ENCODE data around the gene FLT3LG.
"Not testable (repeated sequence)": the region's sequence is repeated elsewhere in the genome, so short reads cannot be mapped to it uniquely, and the experiment has no call there.

FLT3LG gene

DNA sequence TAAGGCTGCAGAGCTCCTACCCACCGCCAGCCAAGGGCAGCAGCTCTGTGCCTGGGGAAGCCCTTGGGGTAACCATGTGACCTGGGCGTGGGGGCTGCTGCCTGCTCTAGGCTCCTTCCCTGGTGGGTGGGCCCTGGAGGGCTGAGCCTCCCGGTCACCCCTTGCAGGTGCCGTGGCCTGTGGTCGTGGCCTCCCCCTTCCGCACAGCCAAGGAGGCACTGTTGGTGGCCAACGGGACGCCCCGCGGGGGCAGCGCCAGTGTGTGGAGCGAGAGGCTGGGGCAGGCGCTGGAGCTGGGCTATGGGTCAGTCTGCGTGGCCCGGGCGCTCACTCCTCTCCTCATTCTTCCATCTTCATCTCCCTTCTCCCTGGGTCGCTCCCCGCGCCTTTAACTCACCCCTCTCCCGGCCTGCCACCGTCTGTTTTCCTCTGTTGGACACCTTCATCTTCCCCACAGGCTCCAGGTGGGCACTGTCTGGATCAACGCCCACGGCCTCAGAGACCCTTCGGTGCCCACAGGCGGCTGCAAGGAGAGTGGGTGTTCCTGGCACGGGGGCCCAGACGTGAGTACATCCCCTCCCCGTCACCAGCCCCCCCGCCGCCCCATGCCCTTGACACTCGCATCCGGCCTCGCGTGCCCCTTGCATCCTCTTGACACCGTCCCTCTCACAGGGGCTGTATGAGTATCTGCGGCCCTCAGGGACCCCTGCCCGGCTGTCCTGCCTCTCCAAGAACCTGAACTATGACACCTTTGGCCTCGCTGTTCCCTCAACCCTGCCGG is 9.9 kb upstream of the FLT3LG start:
- no peak for DNase-seq

DNA sequence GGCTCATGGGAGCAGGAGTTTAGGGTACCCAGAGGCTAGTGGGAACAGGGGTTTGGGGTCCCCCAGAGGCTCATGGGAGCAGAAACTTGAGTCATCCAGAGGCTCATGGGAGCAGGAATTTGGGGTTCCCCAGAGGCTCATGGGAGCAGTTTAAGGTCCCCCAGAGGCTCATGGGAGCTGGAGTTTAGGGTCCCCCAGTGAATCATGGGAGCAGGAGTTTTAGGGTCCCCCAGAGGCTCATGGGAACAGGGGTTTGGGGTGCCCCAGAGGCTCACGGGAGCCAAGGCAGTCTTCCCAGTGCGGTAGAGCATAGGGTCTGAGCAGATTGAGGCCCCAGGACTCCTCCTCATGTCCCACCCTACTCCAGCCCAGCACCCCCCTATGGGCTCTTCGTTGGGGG is 8.6 kb upstream of the FLT3LG start:
- no peak for DNase-seq

DNA sequence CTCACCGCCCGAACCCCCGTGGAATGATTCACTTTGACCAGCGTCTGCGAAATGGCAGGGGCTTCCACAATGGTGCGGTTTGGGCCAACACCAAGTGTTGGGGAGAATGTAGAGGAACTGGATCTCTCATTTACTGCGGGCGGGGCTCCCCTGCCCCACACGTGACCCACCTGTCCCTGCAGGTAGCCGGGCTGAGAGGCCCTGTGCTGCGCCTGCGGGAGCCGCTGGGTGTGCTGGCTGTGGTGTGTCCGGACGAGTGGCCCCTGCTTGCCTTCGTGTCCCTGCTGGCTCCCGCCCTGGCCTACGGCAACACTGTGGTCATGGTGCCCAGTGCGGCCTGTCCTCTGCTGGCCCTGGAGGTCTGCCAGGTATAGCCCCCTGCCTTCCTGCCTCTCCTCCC is 5.8 kb upstream of the FLT3LG start:
- no peak for DNase-seq

DNA sequence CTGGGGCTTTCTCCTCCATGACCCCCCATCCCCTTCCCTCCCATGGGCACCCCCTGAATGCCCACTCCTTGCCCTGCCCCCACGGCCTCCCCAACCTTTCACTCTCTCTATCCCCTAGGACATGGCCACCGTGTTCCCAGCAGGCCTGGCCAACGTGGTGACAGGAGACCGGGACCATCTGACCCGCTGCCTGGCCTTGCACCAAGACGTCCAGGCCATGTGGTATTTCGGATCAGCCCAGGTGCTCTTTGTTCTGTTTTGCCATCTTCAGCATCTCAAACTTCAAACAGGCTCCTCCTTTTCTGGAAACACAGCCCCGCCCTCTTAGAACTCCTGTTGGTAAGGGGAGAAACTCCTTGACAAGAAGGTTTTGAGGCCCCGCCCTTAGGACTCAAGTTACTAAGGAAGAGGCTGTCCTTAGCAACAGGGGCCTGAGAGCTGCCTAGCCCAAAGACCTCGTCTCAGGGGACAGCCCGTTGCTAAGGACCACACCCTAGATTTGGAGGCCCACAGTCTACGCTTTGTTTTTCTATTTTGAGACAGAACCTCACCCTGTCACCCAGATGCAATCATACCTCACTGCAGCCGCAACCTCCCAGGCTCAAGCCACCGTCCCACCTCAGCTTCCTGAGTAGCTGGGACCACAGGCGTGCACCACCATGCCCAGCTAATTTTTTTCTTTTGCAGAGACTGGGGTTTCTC is 5.1 kb upstream of the FLT3LG start:
- DNase-seq: peak; percentile 83

DNA sequence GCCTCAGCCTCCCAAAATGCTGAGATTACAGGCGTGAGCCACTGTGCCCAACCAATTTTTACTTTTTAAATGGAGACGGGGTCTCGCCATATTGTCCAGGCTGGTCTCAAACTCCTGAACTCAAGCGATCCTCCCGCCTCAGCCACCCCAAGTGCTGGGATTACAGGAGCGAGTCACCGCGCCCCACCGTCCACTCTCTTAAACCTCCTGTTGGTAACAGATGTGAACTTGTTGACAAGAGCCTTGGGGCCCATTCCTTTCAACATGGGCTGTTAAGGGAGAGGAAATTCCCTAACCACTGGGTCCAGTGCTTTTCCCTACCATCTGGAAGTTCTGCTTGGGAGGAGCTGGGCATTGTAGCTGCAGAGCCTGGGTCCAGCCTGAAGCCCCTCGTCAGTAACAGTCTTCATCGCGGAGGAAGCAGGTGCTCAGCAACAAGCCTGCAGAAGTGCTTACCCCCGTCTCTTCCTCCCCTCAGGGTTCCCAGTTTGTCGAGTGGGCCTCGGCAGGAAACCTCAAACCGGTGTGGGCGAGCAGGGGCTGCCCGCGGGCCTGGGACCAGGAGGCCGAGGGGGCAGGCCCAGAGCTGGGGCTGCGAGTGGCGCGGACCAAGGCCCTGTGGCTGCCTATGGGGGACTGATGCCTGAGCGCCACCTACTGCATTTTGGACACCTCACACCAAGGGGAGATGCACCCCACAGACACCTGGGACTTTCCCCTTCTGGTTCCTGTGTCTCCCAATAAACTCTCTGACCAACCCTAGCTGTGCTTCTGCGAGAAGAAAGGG is 4.0 kb upstream of the FLT3LG start:
- peak; percentile 74 for DNase-seq

DNA sequence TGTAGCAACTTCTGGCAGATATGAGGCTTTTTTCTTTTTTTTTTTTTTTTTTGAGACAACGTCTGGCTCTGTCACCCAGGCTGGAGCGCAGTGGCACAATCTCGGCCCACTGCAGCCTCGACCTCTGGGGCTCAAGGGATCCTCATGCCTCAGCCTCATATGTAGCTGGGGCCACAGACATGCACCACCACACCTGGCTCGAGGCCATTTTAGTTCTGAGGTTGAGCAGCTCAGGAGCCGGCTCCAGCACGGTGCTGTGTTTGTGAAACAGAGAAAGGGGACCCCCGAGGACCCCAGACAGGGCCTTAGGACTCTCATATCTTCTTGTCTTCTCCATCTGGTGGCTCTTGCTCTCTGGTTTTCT is 3.4 kb upstream of the FLT3LG start:
- DNase-seq: no peak

DNA sequence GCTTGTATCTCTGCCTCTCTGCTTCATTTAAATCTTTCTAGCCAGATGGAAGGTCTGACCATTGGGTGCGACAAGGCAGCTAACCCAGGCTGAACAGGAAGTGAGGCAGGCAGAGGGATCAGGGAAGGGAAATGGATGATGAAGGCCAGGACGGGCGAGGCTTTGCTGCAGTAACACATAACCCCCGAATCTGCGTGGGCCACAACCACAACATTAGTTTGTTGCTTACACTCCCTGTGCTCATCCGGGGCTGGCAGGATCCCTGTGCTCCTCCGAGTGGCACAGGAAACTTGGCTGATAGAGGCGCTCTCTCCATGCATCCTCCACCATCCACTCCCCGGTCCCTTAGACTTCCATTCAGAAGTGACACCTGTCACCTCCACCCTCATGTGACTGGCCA is 1.1 kb upstream of the FLT3LG start:
- DNase-seq: no peak

DNA sequence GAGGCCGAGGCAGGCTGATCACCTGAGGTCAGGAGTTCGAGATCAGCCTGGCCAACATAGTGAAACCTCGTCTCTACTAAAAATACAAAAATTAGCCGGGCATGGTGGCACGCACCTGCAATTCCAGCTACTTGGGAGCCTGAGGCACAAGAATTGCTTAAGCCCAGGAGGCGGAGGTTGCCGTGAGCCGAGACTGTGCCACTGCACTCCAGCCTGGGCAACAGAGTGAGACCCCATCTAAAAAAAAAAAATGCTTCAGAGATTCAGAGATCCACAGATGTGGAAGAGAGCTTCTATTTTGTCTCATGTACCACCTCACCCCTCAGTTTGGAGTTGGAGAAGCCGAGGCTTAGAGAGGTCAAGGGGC is 531 bp upstream of the FLT3LG start:
- DNase-seq: not testable (repeated sequence)

DNA sequence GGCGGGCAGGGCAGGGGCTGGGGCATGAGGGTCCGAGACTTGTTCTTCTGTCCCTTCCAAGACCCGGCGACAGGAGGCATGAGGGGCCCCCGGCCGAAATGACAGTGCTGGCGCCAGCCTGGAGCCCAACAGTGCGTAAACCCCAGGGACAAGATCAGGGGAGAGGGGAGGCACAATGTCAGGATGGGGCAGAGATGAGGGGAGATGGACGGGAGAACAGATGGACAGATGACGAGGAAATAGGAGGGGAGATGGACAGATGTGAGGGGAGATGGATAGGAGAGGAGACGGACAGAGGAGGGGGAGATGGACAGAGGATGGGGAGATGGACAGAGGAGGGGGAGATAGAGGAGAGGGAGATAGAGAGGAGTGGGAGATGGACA is 518 bp downstream of the FLT3LG start:
- DNase-seq: no peak

DNA sequence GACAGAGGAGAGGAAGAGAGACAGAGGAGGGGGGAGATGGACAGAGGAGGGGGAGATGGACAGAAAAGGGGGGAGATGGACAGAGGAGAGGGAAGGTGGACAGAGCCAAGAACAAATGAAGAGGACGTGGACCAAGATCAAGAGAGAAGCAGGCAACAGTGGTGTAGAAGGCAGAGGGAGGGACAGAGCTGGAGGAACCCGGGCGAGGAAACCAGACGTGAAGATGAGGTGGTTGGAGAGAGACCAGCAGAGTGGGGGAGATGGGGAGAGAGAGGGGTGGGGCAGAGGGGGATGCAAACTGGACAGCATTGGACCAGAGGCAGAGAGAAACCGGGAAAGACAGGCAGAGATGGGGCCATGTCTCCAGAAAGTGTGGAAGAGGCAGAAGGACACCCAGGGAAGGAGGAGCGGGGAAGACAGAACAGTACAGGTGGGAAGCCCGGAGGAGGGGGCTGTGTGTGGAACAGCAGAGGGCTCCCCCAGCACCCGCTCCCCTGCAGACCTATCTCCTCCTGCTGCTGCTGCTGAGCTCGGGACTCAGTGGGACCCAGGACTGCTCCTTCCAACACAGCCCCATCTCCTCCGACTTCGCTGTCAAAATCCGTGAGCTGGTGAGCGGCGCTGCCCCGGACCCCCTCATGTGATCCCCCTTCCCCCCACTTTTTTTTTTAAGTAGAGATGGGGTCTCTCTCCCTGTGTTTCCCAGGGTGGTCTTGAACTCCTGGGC is 1.3 kb downstream of the FLT3LG start:
- DNase-seq: no peak

DNA sequence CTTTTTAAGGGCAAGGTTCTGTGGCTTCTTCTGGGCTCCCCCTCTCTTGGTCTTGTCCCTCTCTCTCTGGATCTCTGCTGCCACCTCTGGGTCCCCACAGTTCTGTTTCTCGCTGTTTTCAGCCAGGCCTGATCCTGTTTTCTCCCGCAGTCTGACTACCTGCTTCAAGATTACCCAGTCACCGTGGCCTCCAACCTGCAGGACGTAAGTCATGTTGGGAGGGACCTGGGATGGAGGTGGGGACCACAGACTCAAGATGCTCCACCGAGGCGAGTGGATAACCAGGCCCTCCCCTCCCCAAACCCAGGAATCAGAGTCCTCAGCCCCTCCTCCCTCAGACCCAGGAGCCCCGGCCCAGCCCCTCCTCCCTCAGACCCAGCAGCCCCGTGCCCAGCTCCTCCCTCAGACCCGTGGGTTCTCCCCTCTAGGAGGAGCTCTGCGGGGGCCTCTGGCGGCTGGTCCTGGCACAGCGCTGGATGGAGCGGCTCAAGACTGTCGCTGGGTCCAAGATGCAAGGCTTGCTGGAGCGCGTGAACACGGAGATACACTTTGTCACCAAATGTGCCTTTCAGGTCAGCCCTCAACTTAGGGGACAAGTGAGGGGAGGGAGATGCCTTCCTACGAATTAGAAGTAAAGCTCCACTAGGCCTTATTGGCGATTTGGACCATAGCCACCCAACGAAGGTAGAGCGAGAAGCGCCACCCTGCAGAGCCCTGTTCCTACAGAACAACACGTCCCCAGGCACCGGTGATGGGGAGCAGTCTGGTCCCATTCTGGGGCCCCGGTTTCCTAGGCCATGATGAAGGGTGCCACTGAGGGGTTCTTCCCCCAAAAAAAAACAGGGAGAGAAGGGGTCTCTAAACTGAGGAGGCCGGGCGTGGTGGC is 2.2 kb downstream of the FLT3LG start:
- DNase-seq: peak; percentile 60

DNA sequence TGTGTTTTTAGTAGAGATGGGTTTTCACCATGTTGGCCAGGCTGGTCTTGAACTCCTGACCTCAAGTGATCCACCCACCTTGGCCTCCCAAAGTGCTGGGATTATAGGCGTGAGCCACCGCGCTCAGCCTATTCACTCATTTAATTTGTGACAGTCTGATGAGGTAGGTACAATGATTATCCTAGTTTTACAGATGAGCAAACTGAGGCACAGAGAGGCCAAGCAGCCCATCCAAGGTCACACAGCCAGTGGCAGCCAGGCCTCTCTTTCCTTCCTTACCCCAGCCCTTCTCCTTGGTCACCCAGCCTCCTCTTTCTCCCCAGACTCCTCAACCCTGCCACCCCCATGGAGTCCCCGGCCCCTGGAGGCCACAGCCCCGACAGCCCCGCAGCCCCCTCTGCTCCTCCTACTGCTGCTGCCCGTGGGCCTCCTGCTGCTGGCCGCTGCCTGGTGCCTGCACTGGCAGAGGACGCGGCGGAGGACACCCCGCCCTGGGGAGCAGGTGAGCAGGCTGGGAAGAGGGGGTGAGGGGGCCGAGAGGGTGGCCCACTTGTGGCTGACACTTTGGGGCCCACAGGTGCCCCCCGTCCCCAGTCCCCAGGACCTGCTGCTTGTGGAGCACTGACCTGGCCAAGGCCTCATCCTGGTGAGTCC is 6.1 kb downstream of the FLT3LG start:
- no peak for DNase-seq

DNA sequence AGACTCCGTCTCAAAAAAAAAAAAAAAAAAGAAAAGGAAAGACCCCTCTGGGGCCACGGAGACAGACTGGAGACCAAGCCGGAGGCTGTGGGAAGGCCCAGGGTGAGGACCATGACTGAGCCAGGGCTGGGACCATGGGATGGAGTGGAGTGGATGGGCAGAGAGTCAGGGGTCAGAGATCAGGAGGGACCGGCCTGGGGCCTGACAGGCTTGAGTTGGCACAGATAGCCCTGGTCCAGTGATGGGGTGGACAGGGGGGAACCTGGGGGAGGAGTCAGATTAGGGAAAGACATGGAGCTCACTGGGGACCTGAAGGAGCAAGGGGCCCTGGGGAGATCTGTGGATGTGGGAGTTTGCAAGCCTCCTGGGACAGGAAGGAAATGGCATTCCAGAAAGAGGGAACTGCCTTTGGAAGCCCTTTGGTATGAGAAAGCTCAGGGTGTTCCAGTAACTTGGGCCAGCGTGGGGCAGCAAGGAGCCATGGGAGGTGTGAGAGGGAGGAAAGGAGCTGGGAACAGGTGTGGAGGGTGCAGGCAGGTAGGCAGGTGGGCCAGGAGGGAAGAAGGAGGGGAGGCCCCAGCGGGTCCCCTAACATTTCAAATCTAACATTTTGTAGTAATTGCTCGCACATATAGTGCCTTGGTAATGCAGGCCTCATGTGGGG is 7.1 kb downstream of the FLT3LG start:
- DNase-seq: no peak

DNA sequence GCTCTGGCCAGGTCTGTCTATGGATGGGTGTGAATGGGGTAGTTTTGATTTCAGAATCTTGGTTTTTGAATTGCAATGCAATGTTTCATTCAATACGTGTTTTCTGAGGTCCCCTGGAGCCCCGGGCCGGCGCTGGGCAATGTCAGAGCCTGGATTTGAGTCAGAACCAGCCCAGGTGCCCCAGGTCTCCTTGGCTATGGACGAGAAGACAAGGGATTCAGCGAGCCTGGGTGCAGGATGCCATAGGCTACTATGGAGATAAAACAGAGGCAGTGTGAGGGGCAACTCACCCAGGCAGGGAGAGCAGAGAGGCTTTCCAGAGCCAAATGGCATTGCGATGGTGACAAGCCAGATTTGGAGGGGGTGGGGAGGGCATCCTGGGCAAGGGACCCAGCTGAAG is 12.2 kb downstream of the FLT3LG start:
- DNase-seq: no peak

DNA sequence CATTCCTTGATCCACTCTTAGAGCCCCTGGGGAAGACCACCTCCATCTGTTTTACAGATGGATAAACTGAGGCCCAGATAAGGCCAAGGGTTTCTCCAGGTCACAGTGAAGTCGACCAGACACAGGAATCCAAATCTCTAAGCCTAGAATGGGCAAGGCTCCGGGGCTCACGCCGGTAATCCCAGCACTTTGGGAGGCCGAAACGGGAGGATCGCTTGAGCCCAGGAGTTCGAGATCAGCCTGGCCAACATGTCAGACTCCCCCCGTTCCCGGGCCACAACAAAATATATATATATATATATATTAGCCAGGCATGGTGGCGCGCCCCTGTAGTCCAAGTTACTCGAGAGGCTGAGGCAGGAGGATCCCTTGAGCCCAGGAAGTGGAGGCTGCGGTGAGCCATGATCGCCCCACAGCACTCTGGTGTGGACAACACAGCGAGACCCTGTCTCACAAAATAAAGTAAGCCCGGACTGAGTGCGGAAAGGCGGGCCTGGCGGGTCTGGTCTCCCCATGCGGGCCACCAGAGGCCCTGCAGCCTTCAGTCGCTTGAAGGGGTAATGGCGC is 12.8 kb downstream of the FLT3LG start:
- no peak for DNase-seq

DNA sequence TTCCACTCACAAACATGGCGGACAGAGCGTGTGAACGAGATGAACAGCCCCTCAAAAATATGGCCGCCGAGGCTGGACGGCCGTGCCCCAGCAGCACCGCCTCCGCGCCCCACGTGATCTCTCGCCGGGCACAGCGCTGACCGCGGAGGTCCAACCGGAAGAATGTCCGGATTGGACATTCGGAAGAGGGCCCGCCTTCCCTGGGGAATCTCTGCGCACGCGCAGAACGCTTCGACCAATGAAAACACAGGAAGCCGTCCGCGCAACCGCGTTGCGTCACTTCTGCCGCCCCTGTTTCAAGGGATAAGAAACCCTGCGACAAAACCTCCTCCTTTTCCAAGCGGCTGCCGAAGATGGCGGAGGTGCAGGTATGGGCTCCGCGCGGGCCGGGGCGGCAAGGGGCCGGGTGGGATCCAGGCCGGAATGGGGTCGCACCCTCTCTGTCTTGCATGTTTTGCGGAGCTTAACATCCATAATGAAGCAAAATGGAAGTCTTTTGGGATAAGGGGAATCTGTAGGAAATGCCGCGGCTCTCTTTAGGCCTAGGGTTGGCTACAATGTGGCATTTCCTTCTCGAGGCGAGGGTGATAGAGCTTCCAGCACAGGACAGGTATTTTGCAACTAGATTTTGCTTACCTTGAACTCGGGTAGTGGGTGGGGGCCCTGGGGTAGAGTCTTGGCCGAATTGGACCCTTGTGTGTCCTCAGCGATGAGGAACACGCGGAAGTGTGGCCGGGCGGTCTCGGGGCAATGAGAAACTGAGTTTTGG is 13.4 kb downstream of the FLT3LG start, which contains the start of gene RPL13A:
TSS of gene RPL13A (plus strand) at position 332 of the 769 bp plus-strand sequence. CDS start at position 354, 22 bp downstream.
- DNase-seq: peak; percentile 99

DNA sequence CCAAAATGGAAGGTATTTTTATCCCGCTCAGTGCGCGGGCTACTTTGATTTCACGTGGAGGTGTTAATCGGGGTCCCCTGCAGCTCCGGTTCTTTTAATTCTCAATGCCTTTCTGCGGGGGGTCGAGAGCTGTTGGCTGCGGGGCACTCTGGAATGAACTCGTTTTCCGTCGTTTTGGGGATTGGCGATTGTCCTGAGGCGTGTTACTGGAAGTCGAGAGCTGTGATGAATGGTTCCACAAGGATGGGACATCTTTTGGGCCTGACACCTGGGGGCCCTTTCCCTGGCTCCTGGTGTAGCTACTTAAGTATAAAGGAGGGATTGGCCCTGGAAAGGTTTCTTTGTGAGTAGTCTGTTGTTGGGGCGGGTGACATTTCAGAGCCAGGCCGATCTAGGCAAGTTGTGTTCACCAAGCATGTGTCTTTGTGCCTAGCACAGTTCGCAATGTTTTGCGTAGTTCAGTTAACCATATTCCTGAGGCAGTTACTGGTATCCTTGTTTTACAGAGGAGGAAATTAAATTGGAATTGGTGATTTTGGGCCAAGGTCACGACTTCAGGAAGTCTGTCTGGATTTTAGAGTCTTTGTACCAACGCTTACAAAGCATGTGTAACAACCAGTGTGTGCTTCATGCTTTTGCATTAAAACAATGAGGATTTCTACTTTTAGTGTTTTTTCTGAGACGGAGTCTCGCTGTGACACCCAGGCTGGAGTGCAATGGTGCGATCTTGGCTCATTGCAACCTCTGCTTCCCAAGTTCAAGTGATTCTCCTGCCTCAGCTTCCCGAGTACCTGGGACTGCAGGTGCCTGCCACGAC is 14.2 kb downstream of the FLT3LG start:
- DNase-seq: no peak

DNA sequence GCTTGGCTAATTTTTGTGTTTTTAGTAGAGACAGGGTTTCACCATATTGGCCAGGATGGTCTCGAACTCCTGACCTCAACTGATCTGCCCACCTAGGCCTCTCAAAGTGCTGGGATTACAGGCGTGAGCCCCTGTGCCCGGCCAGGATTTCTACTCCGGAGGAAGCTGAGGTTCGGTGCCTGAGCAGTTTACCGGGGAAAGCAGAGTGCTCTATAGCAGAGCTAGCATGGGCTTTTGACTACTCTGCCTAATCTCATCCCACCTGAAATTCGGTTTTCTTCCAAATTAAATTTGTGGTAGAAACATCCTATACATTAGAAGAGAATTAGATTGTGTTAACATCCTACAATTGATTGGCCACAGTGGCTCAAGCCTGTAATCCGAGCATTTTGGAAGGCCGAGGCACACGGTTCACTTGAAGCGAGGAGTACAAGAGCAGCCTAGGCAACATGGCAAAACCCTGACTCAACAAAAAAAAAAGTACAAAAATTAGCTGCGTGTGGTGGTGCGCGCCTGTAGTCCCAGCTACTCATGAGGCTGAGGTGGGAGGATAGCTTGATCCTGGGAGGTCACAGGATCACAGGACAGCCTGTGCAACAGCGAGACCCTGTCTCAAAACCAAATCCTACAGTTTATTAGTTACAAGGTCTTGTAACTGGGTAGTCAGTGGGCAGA is 15.0 kb downstream of the FLT3LG start:
- DNase-seq: no peak
